ENCODE data around the gene LRRC36.

LRRC36 gene

GRCh38 chr16:67294938-67295361 is 31.7 kb upstream of the LRRC36 start:
- no peak for DNase-seq (ENCODE audit: low read depth)

GRCh38 chr16:67296420-67296819 is 30.2 kb upstream of the LRRC36 start:
- DNase-seq (ENCODE audit: low read depth) = no peak

GRCh38 chr16:67298277-67298676 is 28.3 kb upstream of the LRRC36 start:
- no peak for DNase-seq (ENCODE audit: low read depth)

- DNase-seq (ENCODE audit: low read depth) = no peak
Observed at GRCh38 chr16:67299269-67299668, 27.3 kb upstream of the LRRC36 start.

- no peak for DNase-seq (ENCODE audit: low read depth)
Observed at GRCh38 chr16:67301080-67301782, 25.4 kb upstream of the LRRC36 start.

- DNase-seq (ENCODE audit: low read depth) = no peak
Observed at GRCh38 chr16:67302076-67302475, 24.5 kb upstream of the LRRC36 start.

GRCh38 chr16:67302970-67303369 is 23.6 kb upstream of the LRRC36 start:
- no peak for DNase-seq (ENCODE audit: low read depth)

GRCh38 chr16:67304020-67304419 is 22.6 kb upstream of the LRRC36 start:
- no peak for DNase-seq (ENCODE audit: low read depth)

GRCh38 chr16:67305216-67306071 is 21.2 kb upstream of the LRRC36 start:
- DNase-seq (ENCODE audit: low read depth) = no peak

GRCh38 chr16:67310561-67310960 is 16.1 kb upstream of the LRRC36 start:
- no peak for DNase-seq (ENCODE audit: low read depth)

- DNase-seq (ENCODE audit: low read depth) = peak; percentile 68
Observed at GRCh38 chr16:67311607-67312488, 14.8 kb upstream of the LRRC36 start.

GRCh38 chr16:67312719-67313118 is 13.9 kb upstream of the LRRC36 start:
- DNase-seq (ENCODE audit: low read depth) = no peak

GRCh38 chr16:67317853-67318252 is 8.8 kb upstream of the LRRC36 start:
- DNase-seq (ENCODE audit: low read depth) = no peak

GRCh38 chr16:67326115-67326471 is 522 bp upstream of the LRRC36 start:
- no peak for DNase-seq (ENCODE audit: low read depth)

GRCh38 chr16:67327743-67328142 is 1.1 kb downstream of the LRRC36 start:
- no peak for DNase-seq (ENCODE audit: low read depth)

- no peak for DNase-seq (ENCODE audit: low read depth)
Observed at GRCh38 chr16:67329901-67330300, 3.3 kb downstream of the LRRC36 start.

GRCh38 chr16:67333315-67333714 is 6.7 kb downstream of the LRRC36 start:
- DNase-seq (ENCODE audit: low read depth) = no peak

- no peak for DNase-seq (ENCODE audit: low read depth)
Observed at GRCh38 chr16:67336116-67336515, 9.5 kb downstream of the LRRC36 start.

- no peak for DNase-seq (ENCODE audit: low read depth)
Observed at GRCh38 chr16:67336648-67337047, 10.0 kb downstream of the LRRC36 start.

GRCh38 chr16:67339453-67339852 is 12.8 kb downstream of the LRRC36 start:
- DNase-seq (ENCODE audit: low read depth) = no peak

GRCh38 chr16:67341250-67341649 is 14.6 kb downstream of the LRRC36 start:
- no peak for DNase-seq (ENCODE audit: low read depth)

- DNase-seq (ENCODE audit: low read depth) = no peak
Observed at GRCh38 chr16:67342616-67343015, 16.0 kb downstream of the LRRC36 start.

- DNase-seq (ENCODE audit: low read depth) = no peak
Observed at GRCh38 chr16:67345401-67345800, 18.8 kb downstream of the LRRC36 start.

All from stimulated activated CD4-positive, alpha-beta T cell treated with anti-CD3 and anti-CD28 coated beads, Interleukin-2, amount 100 ng/mL, for 4 hours (primary cell).